GM21723 (cell line): ENCODE data around the gene CLK2.
"Not testable (repeated sequence)": the region's sequence is repeated elsewhere in the genome, so short reads cannot be mapped to it uniquely, and the experiment has no call there.

ENCODE experiments used
- ATAC-seq: cut with Tn5 transposase; IDR thresholded peaks from one replicate; pipeline ENCODE4 v1.9.1; 2021; ENCODE audit warnings: mild to moderate bottlenecking, moderate library complexity; ENCODE audit not compliant: unreplicated experiment

CLK2 gene

DNA sequence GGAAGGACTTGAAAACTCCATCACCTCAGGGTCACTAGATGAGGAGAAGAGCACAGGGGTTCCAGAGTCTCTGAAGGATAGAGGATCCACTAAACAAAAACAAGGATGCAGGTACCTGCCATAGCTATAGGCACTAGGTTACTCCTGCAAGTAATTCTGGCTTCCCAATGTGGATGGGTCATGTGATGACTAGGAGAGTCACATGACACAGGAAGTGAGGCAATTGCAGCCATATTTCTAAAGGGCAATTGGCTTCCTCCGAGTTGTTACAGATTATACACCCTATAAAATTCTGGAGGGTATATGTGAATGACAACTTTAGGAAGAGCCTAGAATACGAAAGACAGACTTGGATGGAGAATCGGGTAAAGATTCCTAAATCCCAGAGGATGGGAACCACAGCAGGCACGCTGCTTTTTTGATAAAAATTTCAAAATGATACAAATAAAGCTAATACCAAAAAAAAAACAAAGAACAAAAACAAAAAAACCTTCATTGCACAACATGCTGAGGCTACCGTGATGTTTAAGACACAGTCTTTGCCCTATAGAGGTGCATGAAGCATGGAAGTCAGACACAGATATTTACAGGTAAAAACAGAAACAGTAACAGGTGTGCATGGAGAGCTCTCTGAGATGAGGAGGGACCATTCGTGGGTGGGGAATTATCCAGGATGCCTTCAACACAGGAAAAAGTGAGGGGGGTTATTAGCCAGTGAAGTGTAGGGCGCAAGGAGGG lies 54.3 kb downstream of the CLK2 start:
- ATAC-seq, result no peak

DNA sequence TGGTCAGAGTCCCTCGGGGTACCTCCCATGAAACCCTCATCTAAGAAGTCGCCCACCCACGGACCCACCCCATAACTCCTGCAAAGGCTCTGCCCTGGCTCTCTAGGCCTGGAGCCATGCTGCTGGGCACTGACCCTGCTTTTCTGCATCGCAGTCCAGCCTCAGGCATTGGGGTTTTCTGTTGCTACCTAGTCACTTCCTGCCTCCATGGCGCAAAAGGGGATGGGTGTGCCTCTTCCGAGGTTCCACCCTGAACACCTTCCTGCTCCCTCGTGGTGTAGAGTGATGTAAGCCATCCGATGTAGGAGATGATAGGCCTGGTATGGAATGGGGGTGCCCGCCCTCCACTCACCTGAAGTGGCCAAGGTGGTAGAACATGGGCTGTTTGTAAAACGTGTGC lies 58.6 kb downstream of the CLK2 start:
- ATAC-seq, result not testable (repeated sequence)
